T-helper 1 cell (primary cell): ENCODE measurements around the gene STK17A.
A peak's percentile ranks its signal among the peaks of the same experiment; 100 is the strongest.
"Not testable (repeated sequence)": the region's sequence is repeated elsewhere in the genome, so short reads cannot be mapped to it uniquely, and the experiment has no call there.

Source experiments
- DNase-seq, 5 donors: peaks; one replicate each; pipeline ENCODE4 v3.0.0-alpha.2; 2012 to 2020

The STK17A gene

DNA sequence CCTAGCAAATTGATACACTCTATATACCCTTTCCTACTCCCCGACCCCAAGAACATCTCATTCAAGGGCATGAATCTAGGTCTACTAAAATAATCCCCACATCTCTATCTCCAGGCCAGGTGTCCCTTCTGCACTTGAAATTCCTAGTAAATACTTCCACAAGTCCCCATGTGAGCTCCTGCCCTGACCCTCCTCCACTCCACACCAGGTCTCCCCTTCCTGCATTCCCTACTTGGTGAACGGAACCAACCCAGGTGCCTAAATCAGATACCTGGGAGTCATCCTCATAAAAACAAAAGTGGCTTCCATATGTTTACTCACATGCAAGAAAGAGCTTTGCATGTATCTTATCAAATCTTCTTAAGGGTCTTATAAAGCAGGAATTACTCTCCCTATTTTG is 77.2 kb downstream of the STK17A start:
- DNase-seq, result no peak

DNA sequence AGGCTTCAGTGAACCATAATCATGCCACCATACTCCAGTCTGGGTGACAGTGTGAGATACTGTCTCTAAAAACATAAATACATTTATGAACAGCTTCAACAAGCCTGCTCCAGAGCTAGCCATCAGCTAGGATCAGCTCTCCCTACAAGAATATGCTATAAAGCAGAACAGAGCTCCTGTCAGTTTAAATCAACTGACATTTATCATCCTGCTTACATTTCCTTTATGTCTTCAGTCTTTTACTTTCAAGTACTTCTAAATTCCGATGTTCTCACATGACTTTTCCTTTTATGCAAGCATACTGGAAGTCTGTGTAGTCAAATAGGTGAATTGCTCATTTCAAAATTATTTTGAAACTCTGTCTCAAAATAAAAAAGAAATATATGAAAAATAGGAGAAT is 81.8 kb downstream of the STK17A start:
- no peak for DNase-seq

DNA sequence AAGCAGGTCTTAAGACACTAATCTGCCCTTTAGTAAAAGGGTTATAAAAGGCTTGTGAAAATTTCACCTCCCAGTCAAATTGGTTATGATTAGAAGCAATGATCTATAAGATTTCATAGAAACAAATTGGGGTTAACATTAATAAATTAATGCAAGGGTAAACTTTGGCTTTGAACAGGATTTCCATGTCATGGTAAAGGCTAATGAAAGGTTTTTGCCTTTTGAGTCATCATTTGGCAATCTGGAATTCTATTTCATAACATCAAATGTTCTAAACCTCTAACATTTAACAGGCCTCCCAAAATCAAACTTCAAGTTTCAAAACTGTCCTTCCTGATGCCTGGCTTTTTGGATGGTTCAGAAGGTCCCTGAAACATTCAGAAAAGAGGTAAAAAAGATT is 84.0 kb downstream of the STK17A start:
- DNase-seq, result no peak

DNA sequence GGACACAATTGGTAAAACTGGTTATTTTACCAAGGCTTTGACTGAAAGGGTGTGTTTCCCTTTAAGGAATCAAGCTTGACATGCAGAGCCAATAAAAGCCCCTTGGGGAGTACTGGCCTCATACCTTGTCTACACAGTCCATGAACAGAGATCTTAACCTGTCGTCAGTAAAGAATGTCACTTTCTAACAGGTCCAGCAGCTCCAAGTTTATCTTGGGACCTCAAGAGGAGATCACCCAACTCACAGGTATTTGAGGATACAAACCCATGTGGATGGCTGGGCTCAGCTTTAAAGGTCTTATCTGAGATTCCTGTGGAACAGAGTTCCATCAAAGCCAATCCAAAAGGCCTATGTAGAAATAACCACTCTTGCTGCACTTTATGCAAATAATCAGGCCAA is 85.1 kb downstream of the STK17A start:
- DNase-seq, result no peak

DNA sequence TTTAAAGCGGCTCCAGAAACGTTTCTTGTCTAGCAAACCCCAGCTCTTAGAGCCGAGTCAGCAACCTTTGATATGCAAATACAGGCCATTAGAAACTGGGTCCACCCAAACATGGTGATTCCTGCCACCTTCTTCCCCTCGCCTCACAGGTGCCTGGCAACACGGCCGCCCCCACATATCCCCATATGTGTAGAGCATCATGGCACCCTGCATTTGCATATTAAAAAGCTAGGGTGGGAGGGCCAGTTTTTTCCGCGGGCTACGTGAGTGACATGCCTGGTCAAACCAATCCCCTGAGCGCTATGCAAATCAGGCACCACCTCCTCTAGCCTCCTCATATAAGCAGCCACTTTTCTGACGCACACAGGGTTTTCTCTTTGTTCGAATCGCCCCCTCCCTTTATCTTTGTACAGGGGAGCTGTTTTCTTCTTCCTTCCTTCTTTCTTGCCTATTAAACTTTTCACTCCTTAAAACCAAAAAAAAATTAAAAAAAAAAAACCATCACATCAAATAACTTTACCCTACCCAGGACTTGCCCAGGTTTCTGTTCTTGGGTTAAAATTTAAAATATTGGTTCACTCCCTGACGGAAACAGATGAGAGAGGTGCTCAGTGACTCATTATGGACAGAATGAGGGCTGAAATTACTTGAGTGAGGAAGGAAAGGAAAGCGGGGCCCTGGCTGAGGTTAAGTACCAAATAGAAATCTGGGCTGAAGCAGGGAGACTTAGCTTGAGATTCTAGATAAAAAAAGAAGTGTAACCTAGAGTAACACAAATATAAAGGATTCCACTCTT is 86.6 kb downstream of the STK17A start:
- DNase-seq, result peak; percentile 54 to 86 (median 70)

DNA sequence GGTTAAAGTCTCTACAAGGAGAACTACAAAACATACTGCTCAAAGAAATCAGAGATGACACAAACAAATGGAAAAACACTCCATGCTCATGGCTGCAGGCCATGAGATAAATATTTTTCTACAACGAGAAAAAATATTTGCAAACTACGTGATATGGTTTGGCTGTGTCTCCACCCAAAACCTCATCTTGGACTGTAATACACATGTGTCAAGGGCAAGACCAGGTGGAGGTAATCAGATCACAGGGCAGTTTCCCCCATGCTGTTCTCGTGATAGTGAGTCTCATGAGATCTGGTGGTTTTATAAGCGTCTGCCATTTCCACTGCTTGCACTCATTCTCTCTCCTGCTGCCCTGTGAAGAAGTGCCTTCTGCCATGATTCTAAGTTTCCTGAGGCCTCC is 88.6 kb downstream of the STK17A start:
- DNase-seq, result no peak

DNA sequence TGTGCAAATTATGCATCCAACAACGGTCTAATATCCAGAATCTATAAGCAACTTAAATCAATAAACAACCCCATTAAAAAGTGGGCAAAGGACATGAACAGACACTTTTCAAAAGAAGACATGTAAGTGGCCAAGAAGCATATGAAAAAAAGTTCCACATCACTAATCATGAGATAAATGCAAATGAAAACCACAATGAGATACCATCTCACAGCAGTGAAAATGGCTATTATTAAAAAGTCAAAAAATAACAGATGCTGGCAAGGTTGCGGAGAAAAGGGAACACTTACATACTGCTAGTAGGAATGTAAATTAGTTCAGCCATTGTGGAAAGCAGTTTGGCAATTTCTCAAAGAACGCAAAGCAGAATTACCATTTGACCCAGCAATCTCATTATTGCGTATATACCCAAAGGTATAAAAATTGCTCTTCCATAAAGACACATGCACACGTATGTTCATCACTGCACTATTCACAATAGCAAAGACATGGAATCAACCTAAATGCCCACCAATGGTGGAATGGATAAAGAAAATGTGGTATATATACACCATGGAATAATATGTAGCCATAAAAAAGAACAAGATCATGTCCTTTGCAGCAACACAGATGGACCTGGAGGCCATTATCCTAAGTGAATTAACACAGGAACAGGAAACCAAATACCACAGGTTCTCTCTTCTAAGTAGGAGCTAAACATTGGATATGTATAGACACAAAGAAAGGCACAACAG is 90.5 kb downstream of the STK17A start:
- not testable (repeated sequence) for DNase-seq

DNA sequence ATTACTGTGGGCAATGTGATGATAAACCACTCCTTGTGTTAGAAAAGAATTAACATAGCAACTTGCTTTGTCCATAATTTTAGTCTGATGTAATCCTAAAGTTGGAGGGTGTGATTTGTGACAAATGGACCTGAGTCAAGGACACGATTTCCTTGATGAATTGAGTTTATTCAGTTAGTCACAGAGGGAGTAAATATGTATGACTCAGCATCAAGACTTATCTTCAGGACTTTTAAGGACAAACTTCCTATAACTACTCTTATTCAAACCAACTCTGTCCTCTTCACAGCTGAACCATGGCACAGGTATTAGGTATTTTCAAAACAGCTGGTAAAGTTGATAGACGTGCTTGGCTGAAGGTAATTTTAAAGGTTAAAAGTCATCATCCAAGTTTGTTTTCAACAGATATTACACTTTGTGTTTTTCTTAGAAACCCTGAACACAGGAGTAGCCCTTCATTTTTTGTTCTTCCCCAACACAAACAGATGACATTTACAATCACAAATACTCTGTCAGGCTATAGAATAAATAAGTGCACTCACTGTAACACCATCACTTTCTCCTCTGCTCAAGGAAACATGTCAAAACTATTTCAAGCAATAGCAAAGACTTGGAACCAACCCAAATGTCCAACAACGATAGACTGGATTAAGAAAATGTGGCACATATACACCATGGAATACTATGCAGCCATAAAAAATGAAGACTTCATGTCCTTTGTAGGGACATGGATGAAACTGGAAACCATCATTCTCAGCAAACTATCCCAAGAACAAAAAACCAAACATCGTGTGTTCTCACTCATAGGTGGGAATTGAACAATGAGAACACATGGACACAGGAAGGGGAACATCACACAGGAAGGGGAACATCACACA is 91.9 kb downstream of the STK17A start:
- DNase-seq, result no peak
